Right lobe of liver (tissue), 4 donors: ENCODE results near the gene ZNF521.

Experiments
- CTCF ChIP-seq, 4 donors: fragments of 200-600 bp in 3 of 4; fragments of 450-650 bp in 1 of 4; IDR thresholded peaks; one replicate each; pipeline versions ENCODE4 v1.5.1 to v1.8.0; 2016 to 2022; ENCODE audit warnings: antibody characterized with exemption in 4 of 4, mild to moderate bottlenecking in 2 of 4
- POLR2A ChIP-seq: fragments of 450-650 bp; IDR thresholded peaks from one replicate; pipeline ENCODE4 v1.6.1; 2017; ENCODE audit warnings: antibody characterized with exemption, mild to moderate bottlenecking
- donor health status: DM: no; HTN: no; CAD: no.
- donor health status: DM: no; HTN: no; CAD: no.
- donor health status: DM: no; HTN: yes; CAD: no.

DNA sequence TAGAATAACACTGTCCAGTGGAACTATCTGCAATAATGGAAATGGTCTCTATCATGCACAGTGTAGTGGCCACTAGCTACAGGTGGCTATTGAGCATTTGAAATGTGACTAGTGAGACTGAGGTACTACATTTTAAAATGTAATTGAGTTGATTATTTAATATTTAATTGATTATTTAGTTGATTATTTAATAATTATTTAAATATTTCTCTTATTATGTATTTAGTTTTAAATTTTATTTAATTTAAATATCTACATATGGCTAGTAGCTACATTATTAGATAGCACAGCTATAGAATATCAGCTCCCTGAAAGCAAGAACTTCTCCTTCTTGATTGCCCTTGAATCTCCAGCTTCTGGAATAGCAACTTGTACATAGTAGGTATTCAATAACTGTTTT is 12.8 kb upstream of the ZNF521 start:
- TF ChIP-seq CTCF (IDR thresholded peaks at IDR 0.05) (no peak), POLR2A (no peak)
